Activated naive CD8-positive, alpha-beta T cell treated with anti-CD3 and anti-CD28 coated beads, Interleukin-2, amount 10 ng/mL, durations not matched to agents 7 days and 5 days (primary cell): ENCODE data around the gene OBP2A. TPM values are rescaled to one million over a fixed set of nuclear protein-coding genes. Genes with fewer than 3 reads are reported as not detected.
"Not testable (repeated sequence)": the region's sequence is repeated elsewhere in the genome, so short reads cannot be mapped to it uniquely, and the experiment has no call there.

Experiments
- ATAC-seq: fragments of 150-1000 bp; cut with Tn5 transposase; one replicate; pipeline ENCODE4 v1.10.0; 2021; ENCODE audit warnings: low read depth, moderate library complexity
- POLR2A ChIA-PET: fragments of 350-600 bp; sonication (Branson Sonifier 250); formaldehyde crosslinking; loops from one replicate; lab custom pipeline; 2021; ENCODE audit warnings: antibody characterized with exemption; lab: Charles Lee
- DNase-seq: peaks from one replicate; pipeline ENCODE4 v3.0.0; 2021
- H3K27ac Mint-ChIP-seq: one replicate; pipeline ENCODE4 v1.8.0; 2022; ENCODE audit warnings: mild to moderate bottlenecking, mixed read lengths
- H3K27me3 Mint-ChIP-seq: one replicate; pipeline ENCODE4 v1.8.0; 2022; ENCODE audit warnings: mild to moderate bottlenecking, moderate library complexity, mixed read lengths
- H3K36me3 Mint-ChIP-seq: one replicate; pipeline ENCODE4 v1.8.0; 2021; ENCODE audit warnings: mild to moderate bottlenecking, mixed read lengths
- H3K4me1 Mint-ChIP-seq: one replicate; pipeline ENCODE4 v1.8.0; 2021; ENCODE audit warnings: mixed read lengths
- H3K4me3 Mint-ChIP-seq: one replicate; pipeline ENCODE4 v1.8.0; 2022; ENCODE audit warnings: mild to moderate bottlenecking, moderate library complexity, mixed read lengths
- H3K9me3 Mint-ChIP-seq: one replicate; pipeline ENCODE4 v1.8.0; 2021; ENCODE audit warnings: mixed read lengths
- total RNA-seq, 2 experiments: library from RNA; stranded (reverse); gene quantifications; one replicate each; pipeline ENCODE4 v1.2.3, GENCODE V29; 2021

Gene OBP2A
- total RNA-seq, 2 experiments from 2014 or later: not detected

- no peak overlapping the region for H3K27ac Mint-ChIP-seq
- H3K4me3 Mint-ChIP-seq: no peak overlapping the region
- ATAC-seq (no peak), DNase-seq (peak; percentile 20)
- peaks cover 4% of the 10 kb centered on the region for H3K4me1 Mint-ChIP-seq
- POLR2A ChIA-PET: no interaction called here
- peaks cover 1% of the 10 kb centered on the region for H3K36me3 Mint-ChIP-seq
- peaks cover 8% of the 10 kb centered on the region for H3K27me3 Mint-ChIP-seq
- no peaks in the 10 kb centered on the region for H3K9me3 Mint-ChIP-seq
These were observed 40.3 kb upstream of the OBP2A start for GRCh38 chr9:135505406-135506187.

GRCh38 chr9:135506327-135507103 lies 39.4 kb upstream of the OBP2A start:
- Mint-ChIP-seq H3K4me3 (no peak overlapping the region), H3K27ac (no peak overlapping the region), H3K4me1 (peaks cover 6% of the 10 kb centered on the region), H3K27me3 (peaks cover 8% of the 10 kb centered on the region), H3K36me3 (peaks cover 1% of the 10 kb centered on the region), H3K9me3 (no peaks in the 10 kb centered on the region)
- ATAC-seq: no peak
- peak; percentile 25 for DNase-seq
- POLR2A ChIA-PET: no interaction called here

DNA sequence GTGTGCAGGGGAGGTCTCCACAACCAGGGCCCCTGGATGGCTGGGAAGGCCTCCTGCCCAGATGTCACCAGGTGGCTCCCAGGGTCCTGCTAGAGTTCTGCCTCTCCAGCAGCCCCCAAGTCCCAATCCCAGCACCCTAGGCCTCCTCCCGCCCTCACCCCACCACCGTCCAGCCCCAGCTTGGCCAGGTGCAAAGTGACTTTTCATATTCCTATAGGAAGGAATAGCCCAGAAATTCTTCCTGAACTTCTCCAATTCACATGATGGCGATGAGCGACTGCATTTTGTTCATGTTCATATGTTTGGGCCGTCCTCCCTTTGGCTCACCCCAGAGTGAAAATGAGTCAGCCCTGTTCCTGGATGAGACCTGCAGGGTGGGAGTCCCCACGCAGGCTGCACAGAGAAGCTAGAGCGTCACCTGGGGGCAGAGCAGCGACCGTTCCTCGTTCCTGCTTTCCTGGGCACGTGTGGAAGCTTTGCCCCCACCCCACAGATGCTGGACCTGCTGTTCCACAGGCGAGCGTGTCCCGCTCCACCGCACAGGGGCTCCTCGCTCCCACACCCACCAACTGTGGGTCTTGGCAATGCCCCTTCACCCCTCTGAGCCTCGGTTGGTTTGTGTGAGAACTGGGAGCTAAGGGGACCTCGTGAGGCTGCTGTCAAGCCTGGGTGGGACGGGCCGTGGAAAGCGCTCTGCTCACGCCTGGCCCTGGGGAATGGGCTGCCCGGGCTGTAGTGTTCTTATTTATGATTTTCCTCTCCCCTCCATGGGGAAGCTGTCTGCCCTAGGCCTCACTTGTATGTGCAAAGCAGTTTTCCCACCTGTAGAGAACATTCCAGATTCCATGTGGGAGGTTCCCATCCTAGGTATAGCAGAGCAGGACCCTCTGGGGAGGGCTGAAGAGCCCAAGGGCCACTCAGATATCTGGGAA lies 38.6 kb upstream of the OBP2A start:
- Mint-ChIP-seq H3K27ac (no peak overlapping the region), H3K36me3 (peaks cover 1% of the 10 kb centered on the region), H3K4me3 (no peak overlapping the region), H3K4me1 (peaks cover 6% of the 10 kb centered on the region), H3K9me3 (no peaks in the 10 kb centered on the region), H3K27me3 (peaks cover 8% of the 10 kb centered on the region)
- POLR2A ChIA-PET: no interaction called here
- DNase-seq (no peak), ATAC-seq (no peak)

DNA sequence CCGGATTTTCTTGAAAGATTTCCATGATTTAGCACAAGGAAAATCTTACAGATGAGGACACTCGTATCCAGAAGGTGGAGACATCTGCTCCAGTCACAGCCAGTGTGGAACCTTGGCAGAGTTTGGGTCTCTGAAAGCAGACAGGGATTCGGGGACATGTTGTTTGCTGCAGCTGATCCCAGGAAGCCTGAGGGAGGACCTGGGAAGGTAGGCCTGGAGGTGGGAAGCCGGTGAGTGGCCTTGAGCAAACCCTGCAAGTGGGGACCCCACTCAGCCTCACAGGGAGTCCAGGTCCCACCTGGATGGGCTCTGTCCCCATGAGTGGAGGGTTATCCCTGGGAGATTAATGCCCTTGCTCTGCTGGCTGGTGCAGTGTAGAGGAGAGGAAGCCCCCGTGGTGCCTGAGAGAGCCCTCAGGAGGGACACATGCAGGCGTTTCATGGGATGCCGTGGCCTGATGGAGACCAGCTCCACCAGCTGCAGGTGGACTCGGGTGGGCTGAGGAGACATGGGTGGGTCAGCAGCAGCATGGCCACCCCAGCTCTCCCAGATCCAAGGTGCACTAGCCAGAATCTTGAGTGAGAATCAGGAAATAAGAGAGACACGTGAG lies 37.6 kb upstream of the OBP2A start:
- Mint-ChIP-seq H3K4me1 (peaks cover 4% of the 10 kb centered on the region), H3K27me3 (peaks cover 8% of the 10 kb centered on the region), H3K9me3 (no peaks in the 10 kb centered on the region), H3K36me3 (peaks cover 1% of the 10 kb centered on the region), H3K27ac (no peak overlapping the region), H3K4me3 (no peak overlapping the region)
- POLR2A ChIA-PET: no interaction called here
- ATAC-seq (no peak), DNase-seq (peak; percentile 18)

DNA sequence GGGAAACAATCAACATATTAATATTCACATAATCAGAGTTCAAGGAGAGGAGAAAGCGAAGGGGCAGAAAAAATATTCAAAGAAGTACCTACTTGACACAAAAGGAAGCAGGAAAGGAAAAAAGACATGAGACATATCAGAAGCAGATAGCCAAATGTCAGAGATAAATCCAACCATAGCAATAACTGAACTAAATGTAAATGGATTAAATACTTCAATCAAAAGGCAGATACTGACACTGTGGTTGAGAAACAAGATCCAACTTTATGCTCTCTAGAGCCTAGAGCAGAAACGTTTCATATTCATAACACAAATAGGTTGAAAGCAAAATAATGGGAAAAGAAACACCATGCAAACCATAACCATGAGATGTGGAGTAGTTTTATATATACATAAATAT lies 36.5 kb upstream of the OBP2A start:
- Mint-ChIP-seq H3K9me3 (no peaks in the 10 kb centered on the region), H3K4me3 (no peak overlapping the region), H3K36me3 (peaks cover 1% of the 10 kb centered on the region), H3K27ac (no peak overlapping the region), H3K4me1 (peaks cover 4% of the 10 kb centered on the region), H3K27me3 (peaks cover 8% of the 10 kb centered on the region)
- POLR2A ChIA-PET: no interaction called here
- ATAC-seq (no peak), DNase-seq (no peak)

- DNase-seq: no peak
- POLR2A ChIA-PET: no interaction called here
- ATAC-seq: no peak
- H3K9me3 Mint-ChIP-seq: no peaks in the 10 kb centered on the region
- H3K4me1 Mint-ChIP-seq: peaks cover 6% of the 10 kb centered on the region
- no peak overlapping the region for H3K27ac Mint-ChIP-seq
- H3K4me3 Mint-ChIP-seq: no peak overlapping the region
- H3K36me3 Mint-ChIP-seq: no peaks in the 10 kb centered on the region
- peaks cover 9% of the 10 kb centered on the region for H3K27me3 Mint-ChIP-seq
These were observed 33.7 kb upstream of the OBP2A start for GRCh38 chr9:135512241-135512603.

DNA sequence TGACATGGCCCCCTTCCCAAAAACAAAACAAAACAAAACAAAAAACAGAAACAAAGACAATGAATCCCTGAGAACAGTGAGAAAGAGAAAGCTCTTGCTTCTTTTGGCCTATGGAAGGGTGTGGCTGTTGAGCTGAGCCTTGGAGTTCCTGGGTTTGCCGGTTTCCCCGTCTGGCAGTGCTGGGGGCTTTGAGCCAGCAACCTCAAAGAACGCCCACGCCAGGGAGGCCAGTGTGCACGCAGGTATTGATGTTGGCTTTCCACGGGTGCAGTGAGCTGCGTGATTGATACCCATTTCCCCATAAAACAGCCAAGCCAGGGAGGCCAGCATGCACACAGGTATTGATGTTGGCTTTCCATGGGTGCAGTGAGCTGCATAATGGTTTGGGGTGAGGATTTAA lies 33.0 kb upstream of the OBP2A start:
- POLR2A ChIA-PET: no interaction called here
- Mint-ChIP-seq H3K27me3 (peaks cover 15% of the 10 kb centered on the region), H3K4me1 (peaks cover 6% of the 10 kb centered on the region), H3K27ac (no peak overlapping the region), H3K36me3 (no peaks in the 10 kb centered on the region), H3K4me3 (no peak overlapping the region), H3K9me3 (no peaks in the 10 kb centered on the region)
- ATAC-seq (no peak), DNase-seq (no peak)

DNA sequence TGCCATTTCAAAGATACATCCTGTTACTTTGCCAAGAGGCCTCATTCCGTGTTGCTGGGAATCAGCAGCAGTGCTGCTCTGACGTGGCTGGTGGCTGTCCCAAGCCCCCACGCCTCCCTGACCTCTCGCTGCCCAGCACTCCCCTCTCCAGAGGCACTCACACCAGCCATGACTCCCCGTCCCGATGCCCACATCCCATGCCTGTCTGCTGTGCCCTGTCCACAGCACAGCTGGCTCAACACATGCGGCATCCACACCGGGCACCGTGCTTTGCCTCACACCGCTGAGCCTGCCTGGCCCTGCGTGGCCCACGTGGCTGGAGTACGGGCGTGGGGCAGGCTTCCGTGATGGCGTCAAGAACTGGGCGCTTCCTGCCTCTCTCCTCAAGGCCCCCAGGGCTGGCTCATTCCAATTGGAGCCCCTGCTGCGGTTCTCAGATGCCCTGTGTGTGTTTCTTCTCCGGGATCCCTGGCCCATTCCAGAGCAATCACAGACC lies 32.5 kb upstream of the OBP2A start:
- no peak overlapping the region for H3K4me3 Mint-ChIP-seq
- ATAC-seq: no peak
- no peaks in the 10 kb centered on the region for H3K36me3 Mint-ChIP-seq
- H3K27me3 Mint-ChIP-seq: peaks cover 18% of the 10 kb centered on the region
- H3K9me3 Mint-ChIP-seq: no peaks in the 10 kb centered on the region
- no peak for DNase-seq
- peaks cover 6% of the 10 kb centered on the region for H3K4me1 Mint-ChIP-seq
- no peak overlapping the region for H3K27ac Mint-ChIP-seq
- POLR2A ChIA-PET: no interaction called here

DNA sequence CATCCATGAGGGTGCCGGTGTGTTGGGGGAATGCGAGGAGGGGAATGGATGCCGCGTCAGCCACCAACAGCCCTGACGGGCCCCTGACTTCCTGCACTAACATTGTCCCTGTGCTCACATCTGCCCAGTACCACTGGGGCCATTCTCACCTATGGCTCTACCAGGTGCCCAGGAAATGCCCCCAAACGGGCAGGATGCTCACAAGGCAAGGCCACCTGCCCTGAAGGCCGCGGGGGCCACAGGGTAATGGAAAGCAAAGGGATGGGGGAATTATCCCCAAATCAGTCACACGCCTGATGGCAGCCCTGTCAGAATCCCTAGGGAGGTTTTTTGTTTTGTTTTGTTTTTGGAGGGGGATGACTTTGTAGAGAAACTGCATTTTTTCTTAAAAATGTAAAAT lies 32.0 kb upstream of the OBP2A start:
- H3K27me3 Mint-ChIP-seq: peaks cover 19% of the 10 kb centered on the region
- H3K4me1 Mint-ChIP-seq, H3K4me3 Mint-ChIP-seq, ATAC-seq, H3K27ac Mint-ChIP-seq, H3K36me3 Mint-ChIP-seq, DNase-seq, H3K9me3 Mint-ChIP-seq, POLR2A ChIA-PET: not testable (repeated sequence)

GRCh38 chr9:135514342-135515082 lies 31.4 kb upstream of the OBP2A start:
- Mint-ChIP-seq H3K27me3 (peaks cover 20% of the 10 kb centered on the region), H3K4me3 (no peak overlapping the region), H3K4me1 (peaks cover 6% of the 10 kb centered on the region), H3K36me3 (no peaks in the 10 kb centered on the region), H3K27ac (no peak overlapping the region), H3K9me3 (no peaks in the 10 kb centered on the region)
- POLR2A ChIA-PET: no interaction called here
- ATAC-seq: no peak
- DNase-seq: no peak

GRCh38 chr9:135515083-135515951 lies 30.6 kb upstream of the OBP2A start:
- no peaks in the 10 kb centered on the region for H3K36me3 Mint-ChIP-seq
- ATAC-seq (no peak), DNase-seq (no peak)
- H3K27ac Mint-ChIP-seq: no peak overlapping the region
- H3K9me3 Mint-ChIP-seq: no peaks in the 10 kb centered on the region
- POLR2A ChIA-PET: no interaction called here
- H3K4me3 Mint-ChIP-seq: no peak overlapping the region
- peaks cover 15% of the 10 kb centered on the region for H3K27me3 Mint-ChIP-seq
- H3K4me1 Mint-ChIP-seq: peaks cover 6% of the 10 kb centered on the region
